RWPE2 (cell line): ENCODE data around the gene SPIRE1.

Source experiments
- ATAC-seq: fragments of 200-7000 bp; cut with Tn5 transposase; 3 replicates; pipeline ENCODE4 v1.9.1; 2021; ENCODE audit warnings: low read depth
- DNase-seq: peaks from one replicate; pipeline ENCODE4 v3.0.0-alpha.2; 2020; ENCODE audit warnings: low spot score
- H3K27ac ChIP-seq: fragments of 450-650 bp; 2 replicates; pipeline ENCODE4 v1.5.1; 2017; ENCODE audit warnings: mild to moderate bottlenecking; ENCODE audit not compliant: poor library complexity, severe bottlenecking
- H3K27me3 ChIP-seq: fragments of 250-450 bp; sonication (Bioruptor Pico); 2 replicates; pipeline ENCODE4 v1.5.1; 2021; ENCODE audit warnings: mild to moderate bottlenecking, moderate library complexity; ENCODE audit not compliant: insufficient read depth, poor library complexity, severe bottlenecking
- H3K36me3 ChIP-seq: fragments of 250-450 bp; sonication (Bioruptor Pico); 2 replicates; pipeline ENCODE4 v1.5.1; 2020; ENCODE audit warnings: low read depth, mild to moderate bottlenecking, moderate library complexity
- H3K4me1 ChIP-seq: fragments of 250-450 bp; sonication (Bioruptor Pico); 2 replicates; pipeline ENCODE4 v1.5.1; 2021; ENCODE audit warnings: mild to moderate bottlenecking, moderate library complexity; ENCODE audit not compliant: insufficient read depth, poor library complexity, severe bottlenecking
- H3K4me3 ChIP-seq: fragments of 250-450 bp; sonication (Bioruptor Pico); 2 replicates; pipeline ENCODE4 v1.5.1; 2021; ENCODE audit warnings: mild to moderate bottlenecking, moderate library complexity; ENCODE audit not compliant: severe bottlenecking
- H3K9me3 ChIP-seq: fragments of 250-450 bp; sonication (Bioruptor Pico); 2 replicates; pipeline ENCODE4 v1.5.1; 2021; ENCODE audit warnings: mild to moderate bottlenecking, moderate library complexity; ENCODE audit not compliant: severe bottlenecking
- CTCF ChIP-seq: fragments of 450-650 bp; IDR thresholded peaks from one replicate; pipeline ENCODE4 v1.5.1; 2017; ENCODE audit warnings: mild to moderate bottlenecking, moderate library complexity; ENCODE audit not compliant: poor library complexity, severe bottlenecking

The SPIRE1 gene

DNA sequence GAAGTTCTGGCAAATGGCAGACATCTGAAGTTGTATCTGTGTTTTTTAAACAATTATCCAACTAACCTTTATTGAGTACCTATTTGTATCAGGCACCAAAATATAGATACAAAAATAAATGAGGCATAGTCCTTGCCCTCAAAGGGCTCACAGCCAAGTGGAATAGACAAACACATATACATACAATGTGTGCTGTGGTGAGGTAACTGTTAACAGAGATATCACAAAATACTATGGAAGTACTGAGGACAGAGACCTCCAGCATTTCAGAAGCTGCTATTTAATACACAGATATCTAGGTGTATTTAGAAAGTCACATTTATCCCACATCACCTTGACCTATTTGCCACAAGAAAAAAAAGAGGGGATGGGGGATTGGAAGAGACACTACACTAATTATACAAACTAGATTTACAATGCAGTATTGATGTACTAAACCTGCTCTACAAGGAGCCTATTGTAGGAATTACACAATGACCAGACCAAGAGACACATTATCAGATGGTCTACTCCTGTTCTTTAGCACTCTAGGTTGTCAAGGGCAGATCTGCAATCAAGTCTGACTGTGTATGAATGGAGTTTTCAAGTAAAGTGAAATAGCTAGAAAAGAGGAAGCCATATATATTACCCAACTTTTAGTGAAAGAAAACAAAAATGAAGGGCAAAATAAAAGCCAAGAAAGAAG lies 62.2 kb downstream of the SPIRE1 start:
- H3K9me3 ChIP-seq: no peaks in the 10 kb centered on the region

DNA sequence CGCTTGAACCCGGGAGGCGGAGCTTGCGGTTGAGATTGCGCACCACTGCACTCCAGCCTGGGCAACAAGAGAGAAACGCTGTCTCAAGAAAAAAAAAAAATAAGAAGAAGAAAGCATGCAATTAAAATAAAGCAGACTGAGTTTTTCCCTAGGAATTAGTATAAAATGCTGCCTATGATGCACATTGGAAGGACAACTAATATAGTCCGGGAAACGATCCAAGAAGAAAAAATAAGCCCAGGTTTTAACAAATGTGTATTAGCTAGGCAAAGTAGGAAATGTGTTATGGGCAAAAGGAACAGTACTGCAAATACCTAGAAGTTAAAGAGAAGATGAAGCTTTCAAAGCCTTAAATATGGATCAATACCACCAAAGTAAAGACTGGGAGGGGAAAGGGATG lies 64.0 kb downstream of the SPIRE1 start:
- DNase-seq (no peak), ATAC-seq (no peak)
- no peak for TF ChIP-seq CTCF
- no peaks in the 10 kb centered on the region for H3K9me3 ChIP-seq
- no peak overlapping the region for H3K27ac ChIP-seq
- H3K4me1 ChIP-seq: peaks cover 29% of the 10 kb centered on the region
- H3K27me3 ChIP-seq: no peaks in the 10 kb centered on the region
- no peak overlapping the region for H3K4me3 ChIP-seq
- H3K36me3 ChIP-seq: no peaks in the 10 kb centered on the region

More for the DNA sequence above, 62.2 kb downstream of the SPIRE1 start:
- peaks cover 46% of the 10 kb centered on the region for H3K4me1 ChIP-seq
- DNase-seq (no peak), ATAC-seq (no peak)
- H3K36me3 ChIP-seq: no peaks in the 10 kb centered on the region
- TF ChIP-seq CTCF: no peak
- no peaks in the 10 kb centered on the region for H3K27me3 ChIP-seq
- H3K4me3 ChIP-seq: no peak overlapping the region
- peak overlapping the region; percentile 92 for H3K27ac ChIP-seq

- no peaks in the 10 kb centered on the region for H3K36me3 ChIP-seq
- H3K27ac ChIP-seq: no peak overlapping the region
- TF ChIP-seq CTCF: no peak
- no peak overlapping the region for H3K4me3 ChIP-seq
- H3K27me3 ChIP-seq: no peaks in the 10 kb centered on the region
- ATAC-seq (no peak), DNase-seq (no peak)
- no peaks in the 10 kb centered on the region for H3K9me3 ChIP-seq
- peaks cover 19% of the 10 kb centered on the region for H3K4me1 ChIP-seq
These were observed 65.2 kb downstream of the SPIRE1 start for GRCh38 chr18:12592597-12593127.

GRCh38 chr18:12589448-12589847 lies 68.5 kb downstream of the SPIRE1 start:
- H3K4me1 ChIP-seq: no peaks in the 10 kb centered on the region
- no peak for ATAC-seq
- no peak for TF ChIP-seq CTCF
- no peak overlapping the region for H3K27ac ChIP-seq
- no peak overlapping the region for H3K4me3 ChIP-seq
- H3K9me3 ChIP-seq: no peaks in the 10 kb centered on the region
- H3K27me3 ChIP-seq: no peaks in the 10 kb centered on the region
- H3K36me3 ChIP-seq: no peaks in the 10 kb centered on the region
- DNase-seq: no peak

- Histone ChIP-seq H3K27ac (no peak overlapping the region), H3K36me3 (no peaks in the 10 kb centered on the region), H3K9me3 (no peaks in the 10 kb centered on the region), H3K4me1 (no peaks in the 10 kb centered on the region), H3K4me3 (no peak overlapping the region), H3K27me3 (no peaks in the 10 kb centered on the region)
- ATAC-seq (no peak), DNase-seq (no peak)
- TF ChIP-seq CTCF: no peak
These were observed 71.0 kb downstream of the SPIRE1 start for GRCh38 chr18:12586956-12587355.
